ENCODE results near the gene LHFPL3. TPM values are rescaled to one million over a fixed set of nuclear protein-coding genes. Genes with fewer than 3 reads are reported as not detected.

LHFPL3 gene
- total and polyA plus RNA-seq, 2 of the 13 experiments (the other 11 are each of a cell fraction or from before 2014, with no cell fraction given): not detected

- Histone ChIP-seq H3K4me2 (ENCODE audit: low read depth, low read length) (no peak overlapping the region), H3K4me1 (ENCODE audit: insufficient read depth, low read length) (no peaks in the 10 kb centered on the region), H3K4me3 (replicated peaks in 1 of 3; ENCODE audit: insufficient read depth in 1 of 3, low read depth in 2 of 3, low read length in 3 of 3) (no peak overlapping the region), H3K27me3 (ENCODE audit: control insufficient read depth in 1 of 2, insufficient read depth in 2 of 2, low read length in 2 of 2) (peaks cover 0 to 6% of the 10 kb centered on the region in 2 experiments; a peak in 1 of 5 replicates), H3K36me3 (replicated peaks in 1 of 2; ENCODE audit: control insufficient read depth in 1 of 2, insufficient read depth in 2 of 2, low read length in 2 of 2) (no peaks in the 10 kb centered on the region), H3K79me2 (ENCODE audit: insufficient read depth, low read length) (no peaks in the 10 kb centered on the region), H2AFZ (ENCODE audit: low read length) (no peak overlapping the region), H3K9ac (ENCODE audit: insufficient read depth, low read depth, low read length) (no peak overlapping the region), H4K20me1 (ENCODE audit: insufficient read depth, low read length) (no peaks in the 10 kb centered on the region), H3K27ac (ENCODE audit: extremely low read length, insufficient read depth, low read length) (no peak overlapping the region), H3K9me3 (ENCODE audit: low read length) (peaks cover 5% of the 10 kb centered on the region; the same call in 1 of the 2 replicates)
- ATAC-seq (no peak), DNase-seq (ENCODE audit: low spot score) (no peak), FAIRE-seq (no peak)
- intact Hi-C loops (cut with micrococcal nuclease; ENCODE audit: unreplicated experiment) (no loop called here), in situ Hi-C loops (cut with HindIII; ENCODE audit: extremely low pct_ligation_motif_present, low pct_unique_long_range_greater_than_20kb) (no loop called here)
- ChIA-PET POLR2A (no interaction called here), CTCF (ENCODE audit: low intra/inter-chr PET ratio, low total read pairs) (no interaction called here)
- WGBS (ENCODE audit: low lambda C conversion rate): 0% methylated on average over 1 of the region's 1 CpG
- BruUV-seq (replicated peaks): no TSS peak
- TF ChIP-seq ZMYM3 (CRISPR knock-in tag; IDR thresholded peaks at IDR 0.05): no peak
- TF ChIP-seq ZBED4 (CRISPR knock-in tag; IDR thresholded peaks at IDR 0.05; ENCODE audit: borderline replicate concordance): no peak
- no peak for TF ChIP-seq JDP2 (CRISPR knock-in tag; IDR thresholded peaks at IDR 0.05; ENCODE audit: borderline replicate concordance)
- TF ChIP-seq ZBTB39 (CRISPR knock-in tag; IDR thresholded peaks at IDR 0.05): no peak
- TF ChIP-seq ZBTB4 (CRISPR knock-in tag; IDR thresholded peaks at IDR 0.05; ENCODE audit: borderline replicate concordance): no peak
- TF ChIP-seq ZNF687 (CRISPR knock-in tag; IDR thresholded peaks at IDR 0.05): no peak
Observed at GRCh38 chr7:104469166-104469820, 140.9 kb downstream of the LHFPL3 start.
